LNCaP clone FGC (cell line): ENCODE measurements around the gene ACTL8.

Experiments used
- DNase-seq: peaks from one replicate; pipeline ENCODE4 v3.0.0-alpha.2; 2011; ENCODE audit warnings: low read depth
- H3K4me3 ChIP-seq: 2 replicates; pipeline ENCODE4 v1.5.1; 2011; ENCODE audit warnings: mild to moderate bottlenecking, low read depth, low read length, control low read depth
- CTCF ChIP-seq: IDR thresholded peaks from 2 replicates; pipeline ENCODE4 v1.5.1; 2012; ENCODE audit warnings: mild to moderate bottlenecking; ENCODE audit not compliant: control insufficient read depth, insufficient read depth; ENCODE audit errors: extremely low read depth

Gene ACTL8

GRCh38 chr1:17856496-17857108, 101.5 kb downstream of the ACTL8 start:
- H3K4me3 ChIP-seq = no peak overlapping the region
- TF ChIP-seq CTCF = no peak
- no peak for DNase-seq

- no peak for TF ChIP-seq CTCF
- no peak for DNase-seq
- H3K4me3 ChIP-seq = no peak overlapping the region
Observed at GRCh38 chr1:17857109-17857499, 102.0 kb downstream of the ACTL8 start.

- no peak for TF ChIP-seq CTCF
- DNase-seq = no peak
- no peak overlapping the region for H3K4me3 ChIP-seq
Observed at GRCh38 chr1:17857996-17858395, 102.9 kb downstream of the ACTL8 start.

- no peak for DNase-seq
- no peak overlapping the region for H3K4me3 ChIP-seq
- TF ChIP-seq CTCF = no peak
Observed at GRCh38 chr1:17860812-17861211, 105.7 kb downstream of the ACTL8 start.

GRCh38 chr1:17861685-17862084, 106.6 kb downstream of the ACTL8 start:
- no peak overlapping the region for H3K4me3 ChIP-seq
- no peak for DNase-seq
- TF ChIP-seq CTCF = no peak

GRCh38 chr1:17862121-17862520, 107.0 kb downstream of the ACTL8 start:
- no peak overlapping the region for H3K4me3 ChIP-seq
- TF ChIP-seq CTCF = no peak
- no peak for DNase-seq
